K562 (cell line): Measurements from ENCODE around the gene ADD3. TPM values are rescaled to one million over a fixed set of nuclear protein-coding genes. Genes with fewer than 3 reads are reported as not detected.

Experiments
- MCM3 ChIP-seq: fragments of 450-650 bp; IDR thresholded peaks from 2 replicates; pipeline ENCODE4 v1.6.1; 2016
- PHF20 ChIP-seq: fragments of 450-650 bp; IDR thresholded peaks from 2 replicates; pipeline ENCODE4 v1.6.1; 2018; ENCODE audit not compliant: partially characterized antibody
- SMAD4 ChIP-seq: fragments of 250-450 bp; sonication (Bioruptor Pico); conservative IDR thresholded peaks from 2 replicates; pipeline ENCODE4 v1.8.0; 2021; ENCODE audit warnings: inconsistent platforms, mild to moderate bottlenecking, moderate library complexity
- STAG1 ChIP-seq: sonication (generic); formaldehyde crosslinking; IDR thresholded peaks from 2 replicates; pipeline ENCODE4 v1.5.0; 2020; ENCODE audit warnings: missing genetic modification reagents, borderline replicate concordance
- polyA plus RNA-seq, 8 experiments: library from polyadenylated mRNA; depleted of rRNA in 4 of 8; stranded (reverse) in 5 of 8; unstranded in 3 of 8; fragments of >200 nt; fragmentation: Nextera tagmentation in 2 of 8; fragmentation: Illumina TruSeq in 1 of 8; extraction: Ambion mirVana in 2 of 8; extraction: Trizol in 1 of 8; gene quantifications; 2 replicates each; pipeline versions ENCODE4 v1.2.1 to v1.2.3, GENCODE V29; 2011 to 2014; ENCODE audit warnings: inconsistent platforms in 1 of 8, missing spikeins in 1 of 8
- total RNA-seq, 7 experiments: library from RNA; depleted of rRNA in 6 of 7; stranded (reverse); fragments of >200 nt in 6 of 7; fragmentation: Illumina TruSeq in 2 of 7; extraction: Trizol in 2 of 7; gene quantifications; 2 replicates each; pipeline versions ENCODE4 v1.2.1 to v1.2.3, GENCODE V29; 2011 to 2021; ENCODE audit warnings: low replicate concordance in 1 of 7
- TF ChIP-seq, protein P1 (sequence below), 2 experiments: fragments of 450-650 bp in 1 of 2; sonication (generic) in 1 of 2; formaldehyde crosslinking; conservative IDR thresholded peaks; 2 replicates each; pipeline versions ENCODE4 v1.4.0 to v1.8.1; 2020 to 2022; ENCODE audit warnings: mild to moderate bottlenecking in 1 of 2, missing genetic modification reagents in 1 of 2
- TF ChIP-seq, protein P2 (sequence below), 2 experiments: fragments of 150-350 bp in 1 of 2; IDR thresholded peaks; 2 replicates each; pipeline ENCODE4 v1.6.1; 2012 to 2016; ENCODE audit warnings: low read depth in 2 of 2, low read length in 2 of 2, mild to moderate bottlenecking in 1 of 2, moderate library complexity in 1 of 2

Gene ADD3
- total and polyA plus RNA-seq, 9 of the 15 experiments (the other 6 are each of a cell fraction or from before 2014, with no cell fraction given) = 13.2 to 125 (median 31.7) TPM

DNA sequence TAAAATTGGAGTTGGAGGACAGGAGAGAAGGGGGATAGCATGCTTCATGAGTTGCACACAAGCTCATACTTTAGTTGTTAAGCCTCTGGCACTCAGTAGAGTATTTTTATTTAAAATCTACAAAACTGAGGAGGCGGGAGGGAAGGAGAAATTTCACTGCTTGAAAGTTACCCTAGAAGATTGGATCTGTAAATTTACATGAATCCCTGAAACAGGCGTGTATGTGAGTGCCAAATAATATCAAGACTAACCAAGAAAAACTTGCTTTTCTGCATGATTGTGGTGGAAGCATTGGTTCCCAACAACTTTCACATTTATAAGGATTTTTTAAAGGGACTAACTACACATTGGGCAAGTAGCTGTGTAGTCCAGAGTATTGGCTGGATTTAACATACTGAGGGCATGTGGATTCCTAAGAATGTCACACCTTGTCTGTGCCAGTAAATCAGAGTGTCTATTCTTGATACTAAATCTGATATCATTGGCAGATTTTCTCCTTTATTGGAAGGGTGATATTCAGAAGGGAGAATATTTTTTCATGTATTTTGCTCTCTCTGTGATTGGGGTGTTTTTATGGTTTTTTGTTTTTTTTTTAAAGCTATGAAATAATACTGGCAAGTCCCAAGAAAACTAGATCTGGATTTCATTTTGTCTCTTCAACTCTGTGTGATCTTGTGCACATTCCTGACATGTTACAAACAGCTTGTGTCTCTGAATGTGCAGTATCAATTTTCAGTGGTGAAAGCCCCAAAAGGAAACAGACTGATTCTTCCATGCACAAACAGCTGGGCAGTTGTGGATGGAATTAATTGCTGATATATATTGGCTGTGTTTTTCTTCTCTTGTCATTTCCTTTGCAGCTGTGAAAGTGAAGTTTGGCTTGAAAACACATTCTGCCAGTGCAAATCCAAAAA, 67.2 kb downstream of the ADD3 start (continued):
- TF ChIP-seq, protein P1, sequence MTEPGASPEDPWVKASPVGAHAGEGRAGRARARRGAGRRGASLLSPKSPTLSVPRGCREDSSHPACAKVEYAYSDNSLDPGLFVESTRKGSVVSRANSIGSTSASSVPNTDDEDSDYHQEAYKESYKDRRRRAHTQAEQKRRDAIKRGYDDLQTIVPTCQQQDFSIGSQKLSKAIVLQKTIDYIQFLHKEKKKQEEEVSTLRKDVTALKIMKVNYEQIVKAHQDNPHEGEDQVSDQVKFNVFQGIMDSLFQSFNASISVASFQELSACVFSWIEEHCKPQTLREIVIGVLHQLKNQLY (CRISPR knock-in tag; conservative IDR thresholded peaks at IDR 0.05) = no peak
- TF ChIP-seq MCM3 = no peak
- TF ChIP-seq SMAD4 (CRISPR knock-in tag) = no peak
- TF ChIP-seq PHF20 = no peak
- TF ChIP-seq STAG1 (CRISPR knock-in tag) = no peak
- TF ChIP-seq, protein P2, sequence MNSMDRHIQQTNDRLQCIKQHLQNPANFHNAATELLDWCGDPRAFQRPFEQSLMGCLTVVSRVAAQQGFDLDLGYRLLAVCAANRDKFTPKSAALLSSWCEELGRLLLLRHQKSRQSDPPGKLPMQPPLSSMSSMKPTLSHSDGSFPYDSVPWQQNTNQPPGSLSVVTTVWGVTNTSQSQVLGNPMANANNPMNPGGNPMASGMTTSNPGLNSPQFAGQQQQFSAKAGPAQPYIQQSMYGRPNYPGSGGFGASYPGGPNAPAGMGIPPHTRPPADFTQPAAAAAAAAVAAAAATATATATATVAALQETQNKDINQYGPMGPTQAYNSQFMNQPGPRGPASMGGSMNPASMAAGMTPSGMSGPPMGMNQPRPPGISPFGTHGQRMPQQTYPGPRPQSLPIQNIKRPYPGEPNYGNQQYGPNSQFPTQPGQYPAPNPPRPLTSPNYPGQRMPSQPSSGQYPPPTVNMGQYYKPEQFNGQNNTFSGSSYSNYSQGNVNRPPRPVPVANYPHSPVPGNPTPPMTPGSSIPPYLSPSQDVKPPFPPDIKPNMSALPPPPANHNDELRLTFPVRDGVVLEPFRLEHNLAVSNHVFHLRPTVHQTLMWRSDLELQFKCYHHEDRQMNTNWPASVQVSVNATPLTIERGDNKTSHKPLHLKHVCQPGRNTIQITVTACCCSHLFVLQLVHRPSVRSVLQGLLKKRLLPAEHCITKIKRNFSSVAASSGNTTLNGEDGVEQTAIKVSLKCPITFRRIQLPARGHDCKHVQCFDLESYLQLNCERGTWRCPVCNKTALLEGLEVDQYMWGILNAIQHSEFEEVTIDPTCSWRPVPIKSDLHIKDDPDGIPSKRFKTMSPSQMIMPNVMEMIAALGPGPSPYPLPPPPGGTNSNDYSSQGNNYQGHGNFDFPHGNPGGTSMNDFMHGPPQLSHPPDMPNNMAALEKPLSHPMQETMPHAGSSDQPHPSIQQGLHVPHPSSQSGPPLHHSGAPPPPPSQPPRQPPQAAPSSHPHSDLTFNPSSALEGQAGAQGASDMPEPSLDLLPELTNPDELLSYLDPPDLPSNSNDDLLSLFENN (IDR thresholded peaks at IDR 0.05; ENCODE audit: low read depth in 2 of 2, low read length in 2 of 2) = no peak
